D721Med (cell line): Measurements from ENCODE around the gene DFFB.

Experiments
- DNase-seq: peaks from one replicate; pipeline ENCODE4 v3.0.0; 2011; ENCODE audit warnings: low spot score; ENCODE audit not compliant: insufficient read length
- FAIRE-seq: peaks from 2 replicates; lab custom pipeline; 2011; peaks lifted over from hg19 to GRCh38; lab: Jason Lieb, UNC
- TF ChIP-seq, protein P1 (sequence below): IDR thresholded peaks from 2 replicates; pipeline ENCODE4 v1.5.1; 2012; ENCODE audit warnings: mild to moderate bottlenecking, control low read depth; ENCODE audit not compliant: insufficient read depth; ENCODE audit errors: missing control alignments

Gene DFFB

GRCh38 chr1:3904843-3905185, 47.5 kb downstream of the DFFB start:
- TF ChIP-seq, protein P1, sequence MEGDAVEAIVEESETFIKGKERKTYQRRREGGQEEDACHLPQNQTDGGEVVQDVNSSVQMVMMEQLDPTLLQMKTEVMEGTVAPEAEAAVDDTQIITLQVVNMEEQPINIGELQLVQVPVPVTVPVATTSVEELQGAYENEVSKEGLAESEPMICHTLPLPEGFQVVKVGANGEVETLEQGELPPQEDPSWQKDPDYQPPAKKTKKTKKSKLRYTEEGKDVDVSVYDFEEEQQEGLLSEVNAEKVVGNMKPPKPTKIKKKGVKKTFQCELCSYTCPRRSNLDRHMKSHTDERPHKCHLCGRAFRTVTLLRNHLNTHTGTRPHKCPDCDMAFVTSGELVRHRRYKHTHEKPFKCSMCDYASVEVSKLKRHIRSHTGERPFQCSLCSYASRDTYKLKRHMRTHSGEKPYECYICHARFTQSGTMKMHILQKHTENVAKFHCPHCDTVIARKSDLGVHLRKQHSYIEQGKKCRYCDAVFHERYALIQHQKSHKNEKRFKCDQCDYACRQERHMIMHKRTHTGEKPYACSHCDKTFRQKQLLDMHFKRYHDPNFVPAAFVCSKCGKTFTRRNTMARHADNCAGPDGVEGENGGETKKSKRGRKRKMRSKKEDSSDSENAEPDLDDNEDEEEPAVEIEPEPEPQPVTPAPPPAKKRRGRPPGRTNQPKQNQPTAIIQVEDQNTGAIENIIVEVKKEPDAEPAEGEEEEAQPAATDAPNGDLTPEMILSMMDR: no peak
- no peak for FAIRE-seq
- no peak for DNase-seq

- TF ChIP-seq, protein P1: no peak
- FAIRE-seq: no peak
Measured at GRCh38 chr1:3905266-3905952, 48.1 kb downstream of the DFFB start.

GRCh38 chr1:3905953-3906671, 48.8 kb downstream of the DFFB start:
- TF ChIP-seq, protein P1: no peak
- FAIRE-seq (no peak), DNase-seq (no peak)

More at GRCh38 chr1:3905266-3905952, 48.1 kb downstream of the DFFB start:
- DNase-seq: no peak

- DNase-seq: no peak
- no peak for FAIRE-seq
- TF ChIP-seq, protein P1: no peak
Measured at GRCh38 chr1:3906672-3907020, 49.4 kb downstream of the DFFB start.

GRCh38 chr1:3907031-3907534, 49.8 kb downstream of the DFFB start:
- DNase-seq (no peak), FAIRE-seq (no peak)

DNA sequence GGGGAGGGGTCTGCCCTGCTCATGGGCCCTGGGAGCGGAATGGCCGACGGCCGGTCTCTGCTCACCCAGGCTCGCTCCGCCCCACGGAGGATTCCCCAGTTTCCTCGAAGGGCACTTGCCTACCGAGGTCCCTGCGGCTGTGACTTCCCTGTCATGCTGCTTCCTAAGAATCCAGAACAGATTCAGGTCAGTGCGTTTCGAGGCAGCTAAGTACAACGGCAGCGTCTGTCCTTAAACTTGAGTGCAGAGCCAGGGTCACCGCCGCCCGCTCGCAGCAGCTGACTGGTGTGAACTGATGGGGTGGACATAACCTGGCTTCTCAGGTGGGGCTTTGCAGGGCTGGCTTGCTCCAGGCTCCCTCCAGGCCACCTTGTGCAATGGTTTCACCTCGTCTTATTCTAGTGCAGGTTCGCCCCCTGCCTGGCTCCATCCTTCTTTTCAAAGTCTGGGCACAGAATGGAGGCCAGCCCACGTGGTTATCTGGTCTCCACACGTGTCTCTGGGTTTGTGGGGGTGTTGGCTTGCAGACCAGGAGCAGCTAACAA, 50.4 kb downstream of the DFFB start:
- FAIRE-seq (no peak), DNase-seq (no peak)
- TF ChIP-seq, protein P1: no peak

More at GRCh38 chr1:3907031-3907534, 49.8 kb downstream of the DFFB start:
- TF ChIP-seq, protein P1: peak; percentile 12
